Activated gamma-delta T cell treated with anti-CD3 and anti-CD28 coated beads, Interleukin-2, amount 50 U/mL, for 16 hours (primary cell): Measurements from ENCODE around the gene SERP2.

Experiments
- DNase-seq: peaks from one replicate; pipeline ENCODE4 v3.0.0-alpha.2; 2020; ENCODE audit warnings: low read depth

The SERP2 gene

GRCh38 chr13:44388427-44389059, 14.9 kb downstream of the SERP2 start:
- DNase-seq: no peak

DNA sequence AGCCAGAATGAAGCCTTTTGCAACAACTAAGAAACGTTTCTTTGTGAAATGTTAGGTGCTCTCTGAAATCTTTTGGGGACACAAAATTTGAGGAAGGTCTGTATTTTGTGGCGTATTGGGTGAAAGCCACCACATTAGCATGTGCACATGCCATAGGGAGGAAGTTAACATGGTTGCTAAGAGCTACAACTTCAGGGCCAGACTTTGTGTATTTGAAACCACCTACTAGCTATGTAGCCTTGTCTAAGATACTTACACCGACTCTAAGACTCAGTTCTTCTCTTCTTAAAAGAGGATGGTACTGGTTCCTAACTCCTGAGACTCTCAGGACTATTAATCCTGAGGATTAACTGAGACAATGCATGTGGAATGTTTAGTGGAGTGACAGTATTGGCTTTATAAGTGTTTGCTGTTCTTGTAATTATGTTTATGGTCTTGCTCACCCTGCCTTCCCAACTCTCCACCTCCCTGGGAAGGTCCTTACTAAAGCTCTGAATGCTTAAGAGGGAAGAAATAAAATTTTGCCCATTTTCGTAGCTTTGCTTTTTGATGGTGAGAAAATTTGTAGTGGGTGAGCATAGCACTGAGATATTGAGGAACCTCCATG, 15.5 kb downstream of the SERP2 start:
- no peak for DNase-seq

DNA sequence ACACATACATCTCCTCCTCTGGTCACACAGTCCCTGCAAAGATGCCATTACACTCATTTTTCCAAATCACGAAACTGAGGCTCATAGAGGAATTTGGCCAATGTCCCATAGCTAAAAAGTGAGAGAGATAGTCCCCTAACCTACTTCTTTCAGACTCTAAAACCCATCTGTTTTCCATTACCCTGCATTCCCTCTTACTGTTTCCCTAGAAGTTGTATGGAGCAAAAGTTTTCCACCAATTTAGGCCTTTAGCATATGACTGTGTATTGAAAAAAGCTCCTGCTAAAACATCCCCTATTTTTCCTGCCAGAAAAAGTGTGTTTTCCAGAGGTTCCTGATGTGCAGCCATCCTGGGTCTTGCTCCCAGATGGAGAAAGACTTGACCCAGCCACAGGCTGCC, 16.3 kb downstream of the SERP2 start:
- no peak for DNase-seq

DNA sequence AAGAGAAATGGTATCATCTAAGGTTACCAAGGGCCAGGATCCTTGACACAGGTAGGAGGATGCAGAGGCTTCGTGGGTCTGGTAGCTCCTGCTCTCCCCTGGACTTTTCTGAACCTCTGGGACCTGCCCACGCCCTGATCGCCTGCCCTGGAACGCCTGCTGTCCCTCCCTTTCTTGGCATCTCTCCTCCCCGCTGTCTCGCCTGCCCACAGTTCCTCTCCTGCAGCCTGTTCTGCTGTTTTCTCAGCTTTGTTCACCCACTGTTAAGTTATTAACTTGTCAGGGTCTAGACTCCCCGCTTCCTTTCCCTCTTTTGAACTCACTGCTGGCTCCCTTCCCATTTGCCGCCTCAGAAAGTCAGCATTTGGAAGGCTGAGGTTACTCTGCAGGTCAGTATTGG, 19.8 kb downstream of the SERP2 start:
- no peak for DNase-seq

DNA sequence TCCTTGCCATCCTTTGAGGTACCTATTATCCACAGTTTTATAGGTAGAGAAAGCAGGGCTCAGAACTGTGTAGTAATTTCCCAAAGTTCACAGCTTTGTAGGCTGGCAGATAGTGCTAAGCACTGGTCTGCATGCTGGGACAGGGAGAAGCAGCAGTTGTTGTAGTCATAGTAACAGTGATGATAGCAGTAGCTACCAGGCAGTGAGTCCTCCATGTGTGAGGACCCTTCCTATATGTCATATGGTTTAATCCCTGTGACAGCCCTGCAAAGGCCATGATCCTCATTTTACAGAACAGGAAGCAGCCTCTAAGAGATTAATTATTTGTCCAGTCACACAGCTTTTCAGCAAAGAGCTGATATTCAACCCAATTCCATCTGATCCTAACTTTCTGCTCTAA, 21.0 kb downstream of the SERP2 start:
- DNase-seq: no peak

- no peak for DNase-seq
Measured at GRCh38 chr13:44395976-44396694, 22.5 kb downstream of the SERP2 start.

DNA sequence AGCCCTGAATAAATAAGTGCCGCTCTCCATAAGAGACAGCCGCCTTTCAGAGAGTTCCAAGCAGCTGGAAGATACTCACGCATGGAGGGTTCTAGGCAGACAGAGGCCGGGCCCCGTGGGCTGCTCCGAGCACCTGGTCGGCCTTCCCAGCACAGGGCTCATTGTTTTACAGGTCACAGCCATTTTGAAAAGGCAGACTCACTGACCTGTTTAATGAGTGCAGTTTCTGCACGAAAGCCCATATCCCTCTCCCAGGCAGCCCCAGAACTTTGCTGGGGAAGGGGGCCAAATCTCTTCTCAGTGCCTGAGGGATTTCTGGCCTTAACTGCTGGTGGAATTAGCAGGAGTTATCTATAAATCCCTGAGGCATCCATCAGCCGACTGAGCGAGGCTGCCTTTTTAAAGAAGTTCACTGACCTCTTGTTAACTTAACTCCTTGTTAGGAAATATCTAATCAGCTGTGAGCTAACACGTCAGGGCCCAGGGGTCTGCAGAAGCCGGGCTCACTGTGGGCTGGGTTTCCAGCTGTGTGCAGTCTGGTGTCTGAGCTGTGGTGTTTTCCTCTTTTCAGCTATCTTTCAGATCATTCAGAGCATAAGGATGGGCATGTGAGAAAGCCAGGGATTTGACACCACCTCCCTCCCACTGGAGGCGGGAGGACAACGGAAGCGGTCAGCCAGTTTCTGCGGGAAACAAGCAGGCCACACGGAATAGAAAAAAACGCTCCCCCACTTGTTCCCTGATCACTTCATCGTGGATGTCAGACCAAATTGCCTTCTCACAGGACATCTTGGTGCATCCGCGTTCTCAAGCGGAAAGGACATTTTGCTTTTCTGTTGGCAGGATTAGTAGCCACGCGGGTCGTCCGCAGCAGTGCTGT, 23.3 kb downstream of the SERP2 start:
- DNase-seq: no peak

DNA sequence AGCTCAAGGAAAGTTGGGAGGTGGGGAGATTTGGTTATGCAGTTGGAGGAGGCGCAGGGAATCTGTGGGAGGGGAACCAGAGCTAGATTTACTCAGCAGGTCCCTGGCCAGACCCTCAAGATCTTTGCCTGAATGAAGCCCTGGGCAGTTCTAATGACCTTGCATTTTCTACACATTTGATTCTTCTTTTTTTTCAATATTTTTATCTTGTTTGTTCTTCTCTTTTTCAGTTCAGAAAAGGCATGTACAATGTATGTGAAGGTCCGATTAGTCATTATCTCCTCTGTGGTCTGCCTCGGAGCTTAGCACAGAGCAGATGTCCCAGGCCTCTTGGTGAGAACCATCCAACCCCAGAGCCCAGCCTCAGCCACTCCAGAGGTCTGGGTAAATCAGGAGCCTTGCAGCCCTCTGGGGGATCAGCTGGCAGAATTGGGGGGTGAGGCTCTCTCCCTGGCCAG, 24.2 kb downstream of the SERP2 start:
- DNase-seq: no peak

DNA sequence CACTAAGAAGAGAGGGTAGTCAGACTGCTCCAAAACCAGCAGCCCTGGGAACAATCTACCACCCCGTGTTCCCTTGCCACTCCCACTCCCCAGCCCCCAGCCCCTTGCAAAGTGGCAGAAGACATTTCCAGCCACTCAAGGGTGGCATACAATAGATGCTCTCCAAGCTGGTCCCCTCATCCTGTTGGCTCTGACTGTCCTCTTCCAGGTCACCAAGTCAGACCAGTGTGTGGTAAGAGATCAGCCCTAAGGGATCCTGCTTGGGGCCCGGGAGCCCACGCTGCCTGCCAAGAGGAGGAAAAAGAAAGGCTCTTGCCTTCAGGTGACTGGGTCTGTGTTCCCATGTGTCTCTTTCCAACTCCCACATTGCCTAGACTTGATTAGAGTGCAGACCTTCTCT, 25.0 kb downstream of the SERP2 start:
- no peak for DNase-seq

DNA sequence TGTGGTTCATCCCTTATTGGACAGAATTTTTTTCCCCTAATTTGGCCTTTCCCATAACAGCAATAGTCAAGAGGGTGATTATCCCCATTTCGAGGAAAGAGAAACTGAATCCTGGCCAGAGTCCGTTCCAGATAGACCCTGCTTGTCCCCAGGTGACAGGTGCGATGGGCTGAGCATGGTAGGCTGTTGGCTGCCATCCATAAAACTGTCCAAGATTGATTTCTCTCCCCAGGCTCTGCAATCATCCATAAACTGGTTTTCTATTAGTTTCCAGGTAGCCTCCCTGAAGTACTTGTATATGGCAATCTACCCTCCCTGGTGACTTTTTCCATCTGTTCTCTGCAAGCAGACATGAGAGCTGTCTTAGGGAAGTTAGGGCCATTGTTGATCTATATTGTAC, 25.4 kb downstream of the SERP2 start:
- no peak for DNase-seq

DNA sequence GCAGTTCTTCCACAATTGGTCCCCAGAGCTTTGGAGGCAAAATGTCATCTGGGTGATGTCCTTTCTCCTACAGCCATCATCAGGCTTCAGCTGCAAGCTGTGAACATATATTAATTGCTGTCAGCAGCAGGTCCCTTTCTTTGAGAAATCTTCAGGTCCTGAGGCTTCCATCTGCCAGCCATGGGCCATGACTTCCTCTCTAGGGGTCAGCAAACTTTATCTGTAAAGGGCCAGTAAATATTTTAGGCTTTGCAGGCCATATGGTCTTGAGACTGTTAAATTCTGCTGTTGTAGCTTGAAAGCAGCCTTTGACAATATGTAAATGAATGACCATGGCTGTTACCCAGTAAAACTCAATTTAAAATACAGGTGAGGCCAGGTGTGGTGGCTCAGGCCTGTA, 27.1 kb downstream of the SERP2 start:
- no peak for DNase-seq

GRCh38 chr13:44401577-44401976, 28.0 kb downstream of the SERP2 start:
- no peak for DNase-seq

DNA sequence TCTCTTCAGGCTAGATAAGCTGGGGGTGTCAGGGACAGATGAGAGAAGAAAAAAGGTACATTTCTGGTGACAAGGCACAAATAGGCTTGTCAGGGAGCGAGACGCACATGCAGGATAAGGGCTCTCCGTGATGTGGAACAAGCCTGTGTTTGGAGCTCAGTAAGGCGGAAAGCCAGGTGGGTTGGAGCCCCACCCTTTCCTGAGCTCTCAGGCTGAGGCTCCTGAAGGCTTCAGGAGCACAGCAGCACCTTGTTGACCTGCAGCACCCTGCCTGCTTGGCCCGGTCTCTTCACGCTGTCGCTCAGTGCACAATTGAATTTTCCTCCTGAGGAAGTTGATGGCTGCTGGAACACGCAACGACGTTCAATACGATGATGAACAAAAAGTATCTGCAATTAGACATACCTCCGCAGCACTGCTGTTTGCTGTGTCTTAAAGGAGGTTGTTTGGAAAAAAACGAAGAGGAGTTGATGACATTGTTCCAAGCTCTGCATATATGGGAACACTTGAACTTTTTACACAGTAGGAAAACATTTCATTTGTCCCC, 29.3 kb downstream of the SERP2 start:
- DNase-seq: no peak

GRCh38 chr13:44403461-44404056, 29.9 kb downstream of the SERP2 start:
- no peak for DNase-seq

- DNase-seq: no peak
Measured at GRCh38 chr13:44404261-44405132, 30.9 kb downstream of the SERP2 start.

DNA sequence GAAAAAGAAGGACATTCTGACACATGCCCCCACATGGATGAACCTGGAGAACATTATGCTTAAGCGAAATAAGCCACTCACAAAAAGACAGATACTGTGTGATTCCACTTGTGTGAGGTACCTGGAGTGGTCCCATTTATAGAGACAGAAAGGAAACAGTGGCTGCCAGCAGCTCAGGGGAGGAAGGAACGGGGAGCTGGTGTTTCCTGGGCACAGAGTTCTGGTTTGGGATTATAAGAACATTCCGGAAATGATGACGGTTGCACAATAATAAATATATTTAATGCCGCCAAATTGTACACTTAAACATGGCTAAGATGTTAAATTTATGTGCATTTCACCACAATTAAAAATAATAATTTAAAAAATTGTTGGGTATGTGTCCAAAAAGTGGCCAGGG, 33.0 kb downstream of the SERP2 start:
- no peak for DNase-seq

- no peak for DNase-seq
Measured at GRCh38 chr13:44407379-44407778, 33.8 kb downstream of the SERP2 start.

- no peak for DNase-seq
Measured at GRCh38 chr13:44407891-44408290, 34.3 kb downstream of the SERP2 start.

- DNase-seq: no peak
Measured at GRCh38 chr13:44409595-44409994, 36.0 kb downstream of the SERP2 start.

DNA sequence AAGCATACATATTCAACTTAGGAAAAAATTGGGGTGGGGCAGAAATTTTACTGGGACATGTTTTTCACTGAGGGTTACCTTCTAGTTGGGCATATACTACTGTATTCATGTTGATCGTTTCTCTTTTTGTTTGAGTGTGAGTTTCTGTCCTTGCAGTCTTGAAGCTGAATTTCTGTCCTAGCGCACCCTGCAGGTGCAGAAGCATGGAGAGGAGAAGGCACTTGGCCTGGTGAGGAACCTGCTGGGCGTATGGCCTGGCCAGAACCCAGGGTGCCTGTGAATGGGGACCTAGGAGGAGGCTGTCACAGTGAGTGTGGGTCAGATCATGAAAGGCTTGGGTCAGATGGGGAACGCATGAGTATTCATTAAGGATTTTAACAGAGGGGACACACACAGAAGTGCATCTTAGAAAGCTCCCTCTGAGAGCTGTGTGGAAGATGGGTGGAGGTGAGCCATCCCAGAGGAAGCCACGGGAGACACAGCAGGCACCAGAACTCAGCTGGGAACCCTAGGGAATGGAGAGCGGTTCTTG, 36.8 kb downstream of the SERP2 start:
- no peak for DNase-seq

- DNase-seq: no peak
Measured at GRCh38 chr13:44411841-44412240, 38.2 kb downstream of the SERP2 start.
